HK-2 (cell line): Measurements from ENCODE around the gene MOB3B.

ENCODE experiments used
- DNase-seq: peaks from one replicate; pipeline ENCODE4 v3.0.0-alpha.2; 2018; ENCODE audit not compliant: unreplicated experiment

MOB3B gene

DNA sequence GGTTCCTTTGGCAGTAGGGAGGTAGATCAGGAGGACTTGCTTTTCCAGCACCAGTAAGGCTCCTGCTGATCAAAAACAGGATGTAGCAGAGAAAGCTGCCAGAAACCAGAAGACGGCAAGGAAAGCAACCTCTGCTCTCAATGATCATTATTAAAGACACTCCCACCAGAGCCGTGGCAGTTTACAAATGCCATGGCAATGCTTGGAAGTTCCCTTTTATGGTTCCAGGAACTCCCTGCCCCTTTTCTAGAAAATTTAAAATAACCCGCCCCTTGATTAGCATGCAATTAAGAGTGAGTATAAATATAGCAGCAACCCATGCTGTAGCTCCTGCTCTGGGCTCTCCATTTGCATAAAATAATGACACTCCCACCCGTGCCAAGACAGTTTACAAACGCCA is 248.8 kb downstream of the MOB3B start:
- no peak for DNase-seq

DNA sequence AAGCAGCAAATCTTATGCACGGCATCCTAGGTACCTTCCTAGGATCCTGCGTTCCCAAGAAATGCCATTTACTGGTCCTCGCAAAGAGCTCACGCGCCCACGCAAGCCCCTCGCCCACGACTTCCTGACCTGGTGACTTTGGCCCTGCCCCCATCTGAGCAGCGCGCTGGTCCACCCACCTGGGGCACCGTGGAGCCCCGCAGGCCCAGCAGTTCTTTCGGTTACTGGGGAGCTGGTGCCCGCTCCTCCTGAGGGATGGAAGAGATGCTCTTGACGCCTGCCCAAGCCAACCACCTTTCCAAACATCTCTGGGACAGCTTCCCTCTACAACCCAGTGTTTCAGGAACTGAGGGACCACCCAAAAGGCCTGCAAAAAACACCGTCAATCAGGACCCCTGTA is 249.4 kb downstream of the MOB3B start:
- DNase-seq, result no peak

DNA sequence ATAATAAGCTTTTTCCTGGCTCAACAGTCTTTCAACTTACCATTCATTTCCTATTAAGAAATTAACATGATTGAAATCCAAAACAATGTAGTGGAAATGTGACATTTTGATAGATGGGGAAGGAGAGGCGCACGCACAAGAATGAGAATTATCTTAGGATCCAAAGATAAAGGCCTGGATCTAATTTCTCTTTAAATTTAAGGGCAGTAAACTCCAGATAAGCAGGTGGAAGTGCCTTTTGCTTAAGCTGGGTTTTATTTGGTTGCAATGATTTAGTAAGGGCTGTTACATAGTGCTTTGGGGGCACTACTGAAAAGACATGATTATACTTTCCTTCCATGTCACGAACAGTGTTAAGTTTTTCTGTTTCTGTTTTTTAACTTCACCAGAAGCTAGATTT is 250.0 kb downstream of the MOB3B start:
- no peak for DNase-seq

DNA sequence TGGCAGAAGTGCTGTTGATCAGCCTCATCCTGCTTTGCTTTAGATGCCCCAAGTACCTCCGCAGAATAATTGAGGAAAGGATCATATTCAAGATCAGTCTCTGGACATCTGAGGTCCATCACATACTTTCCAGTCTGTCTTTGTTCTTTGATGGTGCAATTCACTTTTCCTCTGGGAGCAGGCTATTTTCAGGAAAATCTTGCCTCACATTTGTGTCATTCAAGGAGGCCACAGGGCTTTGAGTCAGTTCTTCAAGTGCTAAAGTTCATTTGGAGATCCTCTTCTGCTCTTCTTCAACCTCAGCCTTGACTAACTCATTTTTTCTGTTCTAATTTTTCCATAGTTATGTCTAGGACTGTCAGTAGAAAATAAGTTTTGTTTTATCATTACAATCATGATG is 251.2 kb downstream of the MOB3B start:
- DNase-seq, result no peak

DNA sequence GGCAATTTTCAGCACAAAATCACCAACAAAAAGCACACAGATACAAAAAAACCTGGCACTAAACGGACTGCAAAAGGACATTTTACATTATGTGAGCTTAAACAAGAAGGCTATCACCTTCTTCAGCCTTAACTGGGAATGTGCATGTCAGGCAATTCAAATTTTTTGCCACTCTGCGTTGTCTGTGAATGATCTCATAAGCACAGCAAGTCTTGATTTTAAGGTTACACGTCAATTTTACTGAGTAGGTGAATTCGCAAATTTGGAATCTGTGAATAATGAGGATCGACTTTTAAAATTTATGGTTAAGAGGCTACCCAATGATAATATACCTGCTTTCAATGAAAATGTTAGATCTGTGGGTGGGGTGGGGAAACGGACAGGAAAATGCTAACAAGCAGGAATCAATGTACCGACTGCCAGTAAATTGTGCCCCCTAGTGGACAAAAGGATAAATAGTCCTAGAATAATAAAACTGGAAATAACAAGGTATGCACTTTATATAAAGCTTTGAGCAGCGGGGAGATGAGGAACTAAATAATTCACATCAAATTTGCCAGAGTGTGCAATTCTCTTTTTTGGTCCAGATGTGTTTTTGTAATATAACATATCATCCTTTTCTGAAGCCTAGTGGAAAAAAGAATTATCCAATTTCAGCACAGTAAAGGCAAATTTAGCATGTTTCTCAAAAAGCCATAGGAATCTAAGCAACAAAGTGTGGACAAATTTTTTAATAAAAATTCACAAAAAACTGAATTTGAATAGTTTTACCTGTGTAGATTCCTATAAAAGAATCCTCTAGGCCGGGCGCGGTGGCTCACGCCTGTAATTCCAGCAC is 253.2 kb downstream of the MOB3B start:
- DNase-seq, result no peak
